GM10248 (cell line): Measurements from ENCODE around the gene COQ9.

Experiments
- CTCF ChIA-PET: fragments of 300-600 bp; sonication (Branson Sonifier 250); formaldehyde crosslinking; extraction: SDS; loops from one replicate; lab custom pipeline; 2021; ENCODE audit warnings: antibody characterized with exemption; lab: Yijun Ruan, JAX
- POLR2A ChIA-PET: fragments of 350-650 bp; sonication (Branson Sonifier 250); formaldehyde crosslinking; extraction: SDS; loops from one replicate; lab custom pipeline; 2020; ENCODE audit warnings: antibody characterized with exemption; lab: Yijun Ruan, JAX
- DNase-seq: peaks from one replicate; pipeline ENCODE4 v3.0.0; 2012; ENCODE audit errors: extremely low spot score
- CTCF ChIP-seq: IDR thresholded peaks from 2 replicates; pipeline ENCODE4 v1.5.1; 2012; ENCODE audit warnings: mild to moderate bottlenecking, low read depth; ENCODE audit errors: extremely low read depth, missing control alignments, control extremely low read depth

Gene COQ9

GRCh38 chr16:57477531-57478202 is 30.4 kb downstream of the COQ9 start:
- CTCF ChIA-PET = interaction anchor here (1.4 to 7.9 kb wide), 4 partner anchors 13 to 54 kb away, joined by 3 to 55 read pairs (median 4); partner anchors contain the start of gene POLR2C
- POLR2A ChIA-PET = no interaction called here
- no peak for TF ChIP-seq CTCF
- no peak for DNase-seq

- TF ChIP-seq CTCF = no peak
- peak; percentile 27 for DNase-seq
- POLR2A ChIA-PET = no interaction called here
- CTCF ChIA-PET = interaction anchor here (0.9 to 1.4 kb wide), 4 partner anchors 12 to 112 kb away, joined by 3 to 5 read pairs (median 3); partner anchors contain the start of gene POLR2C
These were observed 31.3 kb downstream of the COQ9 start for GRCh38 chr16:57478396-57479204.

- DNase-seq = no peak
- POLR2A ChIA-PET = no interaction called here
- CTCF ChIA-PET = interaction anchor here (0.9 to 1.4 kb wide), 3 partner anchors 17 to 111 kb away, joined by 3 to 5 read pairs (median 3); partner anchors contain the start of gene POLR2C
- no peak for TF ChIP-seq CTCF
These were observed 32.1 kb downstream of the COQ9 start for GRCh38 chr16:57479205-57479975.

- POLR2A ChIA-PET = no interaction called here
- no peak for DNase-seq
- CTCF ChIA-PET = interaction anchor here (2.5 kb wide), 1 partner anchor 39 kb away, joined by 8 read pairs; no protein-coding TSS in a partner anchor
- TF ChIP-seq CTCF = no peak
These were observed 32.9 kb downstream of the COQ9 start for GRCh38 chr16:57479976-57480753.

GRCh38 chr16:57480754-57481230 is 33.5 kb downstream of the COQ9 start:
- no peak for TF ChIP-seq CTCF
- POLR2A ChIA-PET = no interaction called here
- DNase-seq = no peak
- CTCF ChIA-PET = interaction anchor here (0.9 to 2.5 kb wide), 4 partner anchors 9 to 64 kb away, joined by 3 to 8 read pairs (median 3); partner anchors contain the start of gene POLR2C
